GM18867 (cell line): ENCODE results near the gene CD99.
"Not testable (repeated sequence)": the region's sequence is repeated elsewhere in the genome, so short reads cannot be mapped to it uniquely, and the experiment has no call there.

Experiments used
- ATAC-seq: cut with Tn5 transposase; IDR thresholded peaks from one replicate; pipeline ENCODE4 v1.9.1; 2021; ENCODE audit warnings: mild to moderate bottlenecking, moderate library complexity; ENCODE audit not compliant: unreplicated experiment

The CD99 gene

DNA sequence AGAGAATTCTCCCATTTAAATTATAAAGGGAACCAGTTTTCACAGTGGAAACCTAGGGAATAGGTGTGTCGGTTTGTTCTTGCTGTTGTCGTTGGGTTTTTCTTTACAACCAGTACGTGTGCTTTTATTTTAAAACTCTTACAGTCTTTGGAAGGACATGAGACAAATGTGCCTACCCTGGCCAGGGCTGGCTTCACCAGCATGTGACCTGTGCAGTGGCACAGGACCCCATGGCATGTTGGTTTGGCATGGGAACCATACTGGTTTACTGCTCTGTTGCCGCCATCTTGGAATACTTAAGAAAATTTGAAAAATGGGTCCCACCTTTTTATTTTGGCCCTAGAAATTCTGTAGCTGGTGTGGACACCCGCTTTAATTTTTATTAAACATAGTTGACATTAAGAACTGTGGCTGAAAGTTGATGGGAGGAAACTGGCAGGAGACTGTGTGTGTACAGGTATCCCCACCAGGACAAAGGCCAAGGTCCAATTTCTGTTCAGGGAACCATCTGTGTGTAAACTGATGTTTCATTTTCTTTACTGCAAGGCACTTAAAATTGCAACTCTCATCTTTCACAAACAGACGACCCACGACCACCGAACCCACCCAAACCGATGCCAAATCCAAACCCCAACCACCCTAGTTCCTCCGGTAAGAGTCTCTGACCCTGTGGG lies 28.8 kb downstream of the CD99 start:
- ATAC-seq = no peak

GRCh38 chrX:2723286-2723879 lies 32.3 kb downstream of the CD99 start:
- no peak for ATAC-seq

GRCh38 chrX:2727264-2727663 lies 36.2 kb downstream of the CD99 start:
- ATAC-seq = not testable (repeated sequence)

DNA sequence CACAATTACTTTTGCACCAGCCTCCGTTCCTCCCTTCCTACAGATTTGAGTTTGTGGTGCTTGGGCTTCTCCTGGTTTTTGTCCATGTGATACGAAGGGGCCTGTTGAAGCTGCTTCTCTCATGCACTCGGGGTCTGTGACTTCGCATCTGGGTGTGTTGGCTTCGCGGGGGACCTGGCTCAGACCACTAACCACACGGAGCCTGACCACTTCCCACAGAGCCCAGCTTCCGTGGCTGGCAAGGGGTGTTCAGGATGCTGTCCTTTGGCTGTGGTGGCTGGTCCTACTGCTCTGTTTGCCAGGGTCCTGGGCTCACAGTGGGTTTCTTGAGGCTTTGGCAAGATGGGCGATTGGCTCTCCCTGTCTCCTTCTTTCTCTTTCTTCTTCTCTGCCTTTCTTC lies 41.0 kb downstream of the CD99 start:
- ATAC-seq = no peak

DNA sequence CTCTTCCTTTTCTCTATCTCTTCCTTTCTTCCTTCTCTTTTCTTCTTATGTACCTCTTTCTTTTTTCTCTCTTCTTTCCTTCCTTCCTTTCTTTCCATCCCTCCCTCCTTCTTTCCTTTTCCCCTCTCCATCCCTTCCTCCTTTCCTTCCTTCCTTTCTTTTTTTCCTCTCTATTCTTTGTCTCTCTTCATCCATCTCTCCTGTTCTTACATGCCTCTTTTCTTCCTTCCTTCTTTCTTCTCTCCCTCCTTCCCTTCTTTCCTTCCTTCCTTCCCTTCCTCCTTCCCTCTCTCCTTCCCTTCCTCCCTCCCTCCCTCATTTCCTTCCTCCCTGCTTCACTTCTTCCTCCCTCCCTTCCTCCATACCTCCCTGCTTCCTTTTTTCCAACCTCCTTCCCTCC lies 41.6 kb downstream of the CD99 start:
- no peak for ATAC-seq

DNA sequence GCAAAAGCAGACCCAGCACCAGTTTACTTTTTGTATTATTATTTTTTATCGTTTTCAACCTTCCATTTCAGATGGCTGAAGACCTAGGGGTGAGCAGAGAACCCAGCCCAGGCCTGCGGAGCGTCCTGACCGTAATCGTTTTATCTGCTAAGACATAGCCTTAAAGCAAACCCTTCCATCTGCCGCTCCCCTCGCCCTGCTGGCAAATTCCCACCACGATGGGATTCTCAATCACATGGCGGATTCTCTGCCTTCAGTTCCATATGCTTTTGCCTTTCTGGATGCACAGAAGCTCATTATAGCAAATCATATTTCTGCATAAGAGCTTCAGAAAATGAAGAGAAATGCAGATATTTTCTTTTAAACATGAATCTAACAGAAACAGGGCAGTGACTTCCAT lies 42.2 kb downstream of the CD99 start:
- no peak for ATAC-seq

GRCh38 chrX:2735270-2735669 lies 44.2 kb downstream of the CD99 start:
- no peak for ATAC-seq

- no peak for ATAC-seq
Measured at GRCh38 chrX:2740672-2741071, 49.6 kb downstream of the CD99 start.

GRCh38 chrX:2741386-2741785 lies 50.3 kb downstream of the CD99 start:
- no peak for ATAC-seq

GRCh38 chrX:2746250-2746649 lies 55.2 kb downstream of the CD99 start:
- not testable (repeated sequence) for ATAC-seq

DNA sequence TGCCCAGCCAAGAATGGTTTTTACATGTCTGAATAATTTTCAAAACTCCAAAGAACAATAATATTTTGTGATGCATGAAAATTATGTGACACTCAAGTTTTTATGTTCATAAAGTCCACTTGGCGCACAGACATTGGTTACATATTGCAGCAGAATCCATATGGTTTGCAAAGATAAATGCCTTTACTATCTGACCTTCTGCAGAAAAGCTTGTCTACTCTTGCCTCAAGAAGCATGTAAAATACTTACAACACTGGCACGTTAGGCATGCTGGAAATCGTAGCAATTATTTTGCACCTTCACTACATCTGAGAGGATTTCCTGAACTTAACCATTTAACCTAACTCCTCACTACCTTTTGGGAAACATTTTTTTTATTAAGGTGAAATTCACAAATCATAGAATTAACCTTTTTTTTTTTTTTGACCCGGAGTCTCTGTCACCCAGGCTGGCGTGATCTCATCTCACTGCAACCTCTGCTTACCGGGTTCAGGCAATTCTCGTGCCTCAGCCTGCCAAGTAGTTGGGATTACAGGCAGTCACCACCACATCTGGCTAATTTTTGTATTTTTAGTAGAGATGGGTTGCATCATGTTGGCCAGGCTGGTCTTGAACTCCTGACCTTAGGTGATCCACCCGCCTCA lies 57.2 kb downstream of the CD99 start:
- no peak for ATAC-seq

GRCh38 chrX:2748815-2749188 lies 57.7 kb downstream of the CD99 start:
- ATAC-seq = no peak

- no peak for ATAC-seq
Measured at GRCh38 chrX:2751291-2751690, 60.2 kb downstream of the CD99 start.

- ATAC-seq = not testable (repeated sequence)
Measured at GRCh38 chrX:2751874-2752300, 60.8 kb downstream of the CD99 start, which contains the start of gene XG. Gene XG (plus strand): TSS chrX:2752040. CDS start chrX:2752275, 235 bp downstream.

- not testable (repeated sequence) for ATAC-seq
Measured at GRCh38 chrX:2752441-2752840, 61.3 kb downstream of the CD99 start.

GRCh38 chrX:2755163-2755715 lies 64.1 kb downstream of the CD99 start:
- ATAC-seq = not testable (repeated sequence)

- ATAC-seq = no peak
Measured at GRCh38 chrX:2756548-2756947, 65.5 kb downstream of the CD99 start.

DNA sequence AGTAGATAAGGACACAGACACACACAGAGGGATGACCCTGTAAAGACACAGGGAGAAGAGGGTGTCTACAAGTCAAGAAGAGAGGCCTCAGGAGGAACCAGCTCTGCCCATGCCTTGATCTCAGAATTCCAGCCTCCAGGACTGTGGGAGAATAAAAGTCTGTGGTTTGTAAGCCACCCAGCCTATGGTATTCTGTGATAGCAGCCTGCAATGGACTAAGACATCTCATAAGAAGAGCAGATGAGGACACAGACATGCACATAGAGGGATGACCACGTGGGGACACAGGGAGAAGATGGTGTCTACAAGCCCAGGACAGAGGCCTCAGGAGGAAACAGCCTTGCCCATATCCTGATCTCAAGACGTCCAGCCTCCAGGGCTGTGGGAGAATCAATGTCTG lies 70.2 kb downstream of the CD99 start:
- no peak for ATAC-seq

DNA sequence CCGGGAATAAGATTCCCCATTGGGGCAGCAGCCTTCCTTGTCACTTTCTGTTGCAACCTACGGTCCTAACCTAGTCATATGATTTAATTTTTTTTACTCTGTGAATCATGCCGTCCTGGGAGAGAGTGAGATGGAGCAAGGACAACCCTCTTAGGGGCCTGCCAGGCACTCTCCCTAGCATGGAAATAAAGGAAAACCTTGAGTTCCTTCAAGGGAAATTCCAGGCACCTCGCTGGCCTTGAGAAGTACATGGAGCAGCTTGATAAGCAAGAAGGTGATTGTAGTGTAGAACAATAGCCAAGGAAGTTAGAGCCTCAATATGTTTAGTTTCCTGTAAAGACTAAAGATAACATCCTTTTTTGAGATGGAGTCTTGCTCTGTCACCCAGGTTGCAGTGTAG lies 71.6 kb downstream of the CD99 start:
- not testable (repeated sequence) for ATAC-seq

DNA sequence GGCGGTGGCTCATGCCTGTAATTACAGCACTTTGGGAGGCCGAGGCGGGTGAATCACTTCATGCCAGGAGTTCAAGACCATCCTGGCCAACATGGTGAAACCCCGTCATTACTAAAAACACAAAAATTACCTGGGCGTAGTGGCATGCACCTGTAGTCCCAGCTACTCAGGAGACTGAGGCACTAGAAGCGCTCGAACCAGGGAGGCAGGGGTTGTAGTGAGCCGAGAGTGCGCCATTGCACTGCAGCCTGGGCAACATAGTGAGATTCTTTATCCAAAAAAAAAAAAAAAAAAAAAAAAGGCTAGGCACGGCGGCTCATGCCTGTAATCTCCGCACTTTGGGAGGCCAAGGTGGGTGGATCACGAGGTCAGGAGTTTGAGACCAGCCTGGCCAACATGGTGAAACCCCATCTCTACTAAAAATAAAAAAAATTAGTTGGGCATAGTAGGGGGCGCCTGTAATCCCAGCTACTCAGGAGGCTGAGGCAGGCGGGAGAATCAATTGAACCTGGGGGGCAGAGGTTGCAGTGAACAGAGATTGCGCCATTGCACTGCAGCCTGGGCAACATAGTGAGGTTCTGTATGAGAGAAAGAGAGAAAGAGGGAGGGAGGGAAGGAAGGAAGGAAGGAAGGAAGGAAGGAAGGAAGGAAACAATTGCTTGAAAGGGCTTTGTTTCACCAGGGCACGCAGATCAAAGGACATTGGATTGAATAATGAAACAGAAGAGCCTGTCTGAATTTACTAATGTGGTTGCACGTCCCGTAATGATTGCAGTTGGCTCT lies 73.9 kb downstream of the CD99 start:
- not testable (repeated sequence) for ATAC-seq

DNA sequence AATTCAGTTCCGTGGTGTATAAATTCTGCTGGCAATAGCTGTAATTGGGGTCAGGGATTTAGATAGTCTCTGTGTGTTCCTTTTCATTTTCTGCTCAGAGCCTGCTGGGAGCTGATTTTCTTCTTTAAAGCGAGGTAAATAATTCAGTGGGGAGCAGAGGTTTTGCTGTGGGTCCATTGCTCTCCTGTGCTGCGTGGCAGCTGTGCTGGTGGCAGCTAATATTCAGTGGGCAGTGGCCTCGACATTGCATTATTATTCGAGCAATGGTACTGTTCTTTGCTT lies 74.4 kb downstream of the CD99 start:
- ATAC-seq = no peak
